Neural progenitor cell (in vitro differentiated cells): Measurements from ENCODE around the gene HIVEP2.

Experiments
- CTCF ChIP-seq: fragments of 200-600 bp; sonication (generic); IDR thresholded peaks from 2 replicates; pipeline ENCODE4 v1.5.1; 2017; ENCODE audit warnings: antibody characterized with exemption, mild to moderate bottlenecking
- EZH2 ChIP-seq: fragments of 200-600 bp; sonication (generic); IDR thresholded peaks from 2 replicates; pipeline ENCODE4 v1.6.1; 2017; ENCODE audit warnings: antibody characterized with exemption, mild to moderate bottlenecking, moderate library complexity
- EZH2phosphoT487 ChIP-seq: fragments of 200-600 bp; sonication (generic); IDR thresholded peaks from 2 replicates; pipeline ENCODE4 v1.6.1; 2017; ENCODE audit warnings: antibody characterized with exemption

- TF ChIP-seq EZH2: no peak
- TF ChIP-seq CTCF: no peak
- TF ChIP-seq EZH2phosphoT487: no peak
Observed at GRCh38 chr6:142834853-142835252, 110.1 kb downstream of the HIVEP2 start.
